ENCODE results near the gene RNF212. TPM values are rescaled to one million over a fixed set of nuclear protein-coding genes. Genes with fewer than 3 reads are reported as not detected.

The RNF212 gene
- total RNA-seq, 3 donors from 2014 or later (not counting 1 experiment from before 2014, with no cell fraction given): 1.0 to 2.0 (median 1.7) TPM

GRCh38 chr4:1112821-1113182, 562 bp downstream of the RNF212 start:
- intact Hi-C loops (cut with micrococcal nuclease): no loop called here
- Histone ChIP-seq H3K36me3 (ENCODE audit: control insufficient read depth, insufficient read depth, low read length) (no peaks in the 10 kb centered on the region), H3K4me3 (ENCODE audit: low read length) (no peak overlapping the region), H3K27ac (ENCODE audit: low read length) (no peak overlapping the region), H3K27me3 (ENCODE audit: control insufficient read depth, insufficient read depth, low read length) (peaks cover 5% of the 10 kb centered on the region), H3K4me1 (ENCODE audit: control insufficient read depth, insufficient read depth, low read length) (peaks cover 4% of the 10 kb centered on the region), H3K9me3 (ENCODE audit: control insufficient read depth, insufficient read depth, low read length) (no peaks in the 10 kb centered on the region)
- Mint-ChIP-seq H3K4me3 (no peak overlapping the region), H3K4me1 (no peaks in the 10 kb centered on the region), H3K36me3 (no peaks in the 10 kb centered on the region), H3K27ac (no peak overlapping the region), H3K27me3 (ENCODE audit: low read depth in 2 of 2) (peaks cover 30 to 48% of the 10 kb centered on the region in 2 donors), H3K9me3 (no peaks in the 10 kb centered on the region)
- no peak for ATAC-seq
- 84% methylated on average over 3 of the region's 24 CpGs for WGBS (ENCODE audit: insufficient coverage)
- DNase-seq: no peak
- no peak for TF ChIP-seq CTCF (IDR thresholded peaks at IDR 0.05)

- Mint-ChIP-seq H3K36me3 (no peaks in the 10 kb centered on the region), H3K27me3 (ENCODE audit: low read depth in 2 of 2) (peaks cover 26 to 43% of the 10 kb centered on the region in 2 donors), H3K27ac (no peak overlapping the region), H3K4me1 (no peaks in the 10 kb centered on the region), H3K9me3 (no peaks in the 10 kb centered on the region), H3K4me3 (peak overlapping the region; percentile 66)
- Histone ChIP-seq H3K4me3 (ENCODE audit: low read length) (no peak overlapping the region), H3K4me1 (ENCODE audit: control insufficient read depth, insufficient read depth, low read length) (peaks cover 4% of the 10 kb centered on the region), H3K9me3 (ENCODE audit: control insufficient read depth, insufficient read depth, low read length) (no peaks in the 10 kb centered on the region), H3K27ac (ENCODE audit: low read length) (no peak overlapping the region), H3K36me3 (ENCODE audit: control insufficient read depth, insufficient read depth, low read length) (no peaks in the 10 kb centered on the region), H3K27me3 (ENCODE audit: control insufficient read depth, insufficient read depth, low read length) (peaks cover 3% of the 10 kb centered on the region)
- DNase-seq (no peak), ATAC-seq (no peak)
- 77% methylated on average over 22 of the region's 27 CpGs for WGBS (ENCODE audit: insufficient coverage)
- intact Hi-C loops (cut with micrococcal nuclease): no loop called here
- no peak for TF ChIP-seq CTCF (IDR thresholded peaks at IDR 0.05)
Measured at GRCh38 chr4:1112174-1112820, 1.1 kb downstream of the RNF212 start.

- H3K4me1 ChIP-seq (ENCODE audit: control insufficient read depth, insufficient read depth, low read length): peaks cover 4% of the 10 kb centered on the region
- intact Hi-C loops (cut with micrococcal nuclease): no loop called here
- 76% methylated on average over 8 of the region's 8 CpGs for WGBS (ENCODE audit: insufficient coverage)
- DNase-seq (no peak), ATAC-seq (no peak)
- no peak overlapping the region for H3K27ac Mint-ChIP-seq
- no peak for TF ChIP-seq CTCF (IDR thresholded peaks at IDR 0.05)
- H3K4me3 Mint-ChIP-seq: no peak overlapping the region
- peaks cover 2% of the 10 kb centered on the region for H3K27me3 ChIP-seq (ENCODE audit: control insufficient read depth, insufficient read depth, low read length)
- H3K36me3 Mint-ChIP-seq: no peaks in the 10 kb centered on the region
- no peak overlapping the region for H3K4me3 ChIP-seq (ENCODE audit: low read length)
- H3K9me3 ChIP-seq (ENCODE audit: control insufficient read depth, insufficient read depth, low read length): no peaks in the 10 kb centered on the region
- H3K9me3 Mint-ChIP-seq: no peaks in the 10 kb centered on the region
- H3K27me3 Mint-ChIP-seq (ENCODE audit: low read depth in 2 of 2): peaks cover 21 to 34% of the 10 kb centered on the region in 2 donors
- no peaks in the 10 kb centered on the region for H3K4me1 Mint-ChIP-seq
- no peak overlapping the region for H3K27ac ChIP-seq (ENCODE audit: low read length)
- H3K36me3 ChIP-seq (ENCODE audit: control insufficient read depth, insufficient read depth, low read length): no peaks in the 10 kb centered on the region
Measured at GRCh38 chr4:1111259-1111809, 2.0 kb downstream of the RNF212 start.

Data from natural killer cell (primary cell).